GM12873 (cell line): ENCODE data around the gene MAML2.

Source experiments
- CTCF ChIP-seq: IDR thresholded peaks from 2 replicates; pipeline ENCODE4 v1.5.1; 2012; ENCODE audit warnings: low read depth, mild to moderate bottlenecking, moderate library complexity, low read length, control low read depth; ENCODE audit not compliant: insufficient read depth; ENCODE audit errors: missing control alignments

MAML2 gene

DNA sequence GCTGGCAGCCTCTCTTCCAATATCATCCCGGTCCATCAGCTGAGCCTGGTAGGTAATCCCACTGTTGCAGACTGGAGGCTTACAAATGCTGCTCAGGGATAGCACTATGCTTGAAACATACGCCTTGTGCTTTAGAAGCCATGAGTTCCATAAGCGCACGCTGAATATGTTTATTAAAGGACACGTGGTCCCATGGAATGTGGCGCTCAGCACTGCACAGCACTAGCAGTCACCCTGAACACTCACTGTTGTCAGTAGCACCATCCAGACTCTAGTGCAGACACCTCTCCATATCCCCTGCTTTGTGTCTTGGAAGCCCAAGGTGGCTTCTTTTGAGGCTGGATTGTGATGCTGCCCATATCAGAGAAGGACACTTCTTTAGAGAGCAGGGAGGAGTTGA is 120.9 kb downstream of the MAML2 start:
- TF ChIP-seq CTCF: no peak

GRCh38 chr11:96221244-96222070 is 121.5 kb downstream of the MAML2 start:
- no peak for TF ChIP-seq CTCF

DNA sequence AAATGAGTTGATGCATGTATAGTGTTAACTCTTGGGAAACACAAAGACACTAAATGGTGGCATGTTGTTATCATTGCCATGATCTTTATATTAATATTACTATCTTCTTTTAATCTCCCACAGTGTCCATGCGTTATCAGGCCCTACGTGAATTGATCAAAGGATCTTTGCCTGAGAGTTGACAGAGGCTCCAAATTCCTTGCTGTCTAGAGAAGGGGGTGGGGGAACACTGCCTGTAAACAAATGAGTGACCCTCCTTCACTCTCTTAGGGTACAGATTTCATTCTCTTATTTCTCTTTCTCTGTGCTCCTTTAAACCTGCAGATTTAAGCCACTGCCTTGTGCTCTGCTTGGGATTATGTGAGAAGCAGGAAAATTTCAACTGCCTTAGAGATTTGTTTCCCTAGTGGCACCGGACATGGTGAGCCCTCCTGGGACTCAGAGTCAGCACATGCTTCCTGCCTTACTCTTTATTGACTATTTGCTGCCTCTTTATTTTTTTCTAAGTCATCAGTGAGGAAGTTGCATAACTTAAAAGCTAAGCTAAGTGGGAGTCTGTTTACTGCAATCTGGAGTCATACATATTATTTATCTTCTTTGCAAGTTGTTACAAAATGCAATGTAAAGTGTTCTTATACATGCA is 122.9 kb downstream of the MAML2 start:
- no peak for TF ChIP-seq CTCF

- TF ChIP-seq CTCF: no peak
Observed at GRCh38 chr11:96218901-96219300, 124.1 kb downstream of the MAML2 start.

DNA sequence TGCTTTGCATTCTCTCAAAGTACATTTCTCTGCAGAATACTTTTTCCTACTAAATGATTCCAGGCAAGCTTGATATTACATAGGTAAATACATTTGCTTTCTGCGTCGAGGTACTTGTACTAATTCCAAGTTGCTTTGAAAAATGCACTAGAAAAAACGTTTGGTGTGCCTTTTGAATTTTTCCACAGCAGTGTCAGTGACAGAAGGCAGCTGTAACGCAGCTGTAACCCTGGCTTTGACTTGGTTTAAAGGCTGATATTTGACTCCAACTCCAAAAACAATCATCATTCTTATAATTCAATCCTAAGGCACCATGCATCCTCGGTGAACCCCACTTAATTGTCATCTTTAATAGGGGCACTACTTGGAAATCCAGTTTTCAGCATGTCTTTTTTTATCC is 125.0 kb downstream of the MAML2 start:
- TF ChIP-seq CTCF: no peak

DNA sequence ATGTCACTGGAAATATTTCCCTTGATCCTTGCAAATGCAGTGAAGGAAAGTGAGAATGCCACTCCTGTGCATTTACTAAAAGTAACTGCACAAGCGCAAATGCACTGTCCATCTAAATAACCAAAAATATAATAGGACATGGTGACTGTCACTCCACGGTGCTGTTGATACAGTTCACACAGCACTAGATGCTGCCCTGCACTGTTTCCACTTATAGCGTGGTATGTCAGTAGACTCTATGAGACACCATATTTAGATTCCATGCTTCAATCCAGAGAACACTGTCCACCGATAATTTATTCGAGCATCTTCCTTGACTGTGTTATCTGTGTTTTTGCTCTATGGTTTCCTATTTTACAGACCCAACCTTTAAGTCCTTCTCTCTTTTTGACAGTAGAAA is 125.8 kb downstream of the MAML2 start:
- no peak for TF ChIP-seq CTCF

GRCh38 chr11:96215826-96216225 is 127.2 kb downstream of the MAML2 start:
- TF ChIP-seq CTCF: no peak
